IPS-NIHi11 (cell line): ENCODE results near the gene CX3CR1.

Experiments
- DNase-seq: peaks from one replicate; pipeline ENCODE4 v3.0.0; 2012; ENCODE audit warnings: mixed read lengths, low spot score

Gene CX3CR1

GRCh38 chr3:39222939-39223338 is 56.9 kb downstream of the CX3CR1 start:
- no peak for DNase-seq

DNA sequence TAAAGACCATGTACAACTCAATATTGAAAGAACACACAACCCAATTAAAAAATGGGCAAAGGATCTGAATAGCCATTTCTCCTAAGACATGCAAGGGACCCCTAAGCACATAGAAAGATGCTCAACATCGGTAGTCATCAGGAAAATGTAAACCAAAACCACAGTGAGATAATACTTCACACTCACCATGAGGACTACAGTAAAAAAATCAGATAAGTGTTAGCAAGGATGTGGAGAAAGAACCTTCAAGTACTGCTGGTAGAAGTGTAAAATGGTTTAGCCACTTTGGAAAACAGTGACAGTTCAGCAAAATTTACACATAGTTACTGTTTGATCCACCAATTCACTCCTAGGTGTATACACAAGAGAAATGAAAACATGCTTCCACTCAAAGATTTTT is 57.4 kb downstream of the CX3CR1 start:
- DNase-seq: no peak

DNA sequence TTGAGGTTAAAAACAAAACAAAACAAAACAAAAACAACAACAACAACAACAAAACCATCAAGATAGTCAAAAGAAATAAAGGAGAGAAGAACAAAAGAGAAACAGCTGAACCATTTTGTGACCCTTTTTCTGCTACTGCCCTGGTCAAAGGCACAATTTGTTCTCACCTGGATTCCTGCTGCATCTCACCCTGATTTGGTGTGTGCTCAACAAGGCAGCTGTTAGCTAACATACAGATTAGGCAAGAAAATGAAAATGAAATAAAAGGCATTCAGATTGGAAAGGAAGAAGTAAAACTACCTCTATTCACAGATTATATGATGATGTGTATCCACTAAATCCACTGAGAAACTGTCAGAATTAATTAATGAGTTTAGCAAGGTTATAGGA is 58.7 kb downstream of the CX3CR1 start:
- no peak for DNase-seq

GRCh38 chr3:39220407-39221140 is 59.3 kb downstream of the CX3CR1 start:
- DNase-seq: no peak

- DNase-seq: no peak
These were observed 60.1 kb downstream of the CX3CR1 start for GRCh38 chr3:39219702-39220101.

DNA sequence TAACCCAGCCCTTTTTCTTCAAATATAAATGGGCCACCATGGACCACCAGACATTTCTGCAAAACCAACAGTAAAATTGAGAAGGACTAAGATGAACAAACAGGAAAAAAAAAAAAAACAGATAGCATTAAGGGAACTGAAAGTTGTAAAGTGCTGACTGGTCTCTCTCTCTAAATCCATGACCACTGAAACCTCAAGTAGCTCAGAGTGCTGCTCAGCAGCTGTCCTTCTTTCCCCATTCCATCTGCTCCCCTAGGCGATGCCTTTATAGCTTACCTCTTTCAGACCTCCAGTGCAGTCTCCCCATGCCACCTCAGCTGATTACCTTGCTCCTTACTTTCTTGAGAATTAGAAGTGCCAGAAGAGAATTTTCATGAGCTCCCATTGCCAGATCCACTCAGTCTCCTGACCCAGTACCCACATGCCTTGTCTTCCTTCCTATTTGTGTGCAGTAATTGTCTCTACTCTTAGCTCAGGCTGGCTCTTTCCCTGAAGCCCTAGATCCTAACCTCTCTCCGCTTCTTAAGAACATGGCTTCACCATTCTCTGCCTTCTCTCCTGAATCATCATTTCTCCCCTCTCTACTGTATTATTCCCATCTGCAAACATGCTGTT is 63.6 kb downstream of the CX3CR1 start:
- no peak for DNase-seq

- no peak for DNase-seq
These were observed 66.2 kb downstream of the CX3CR1 start for GRCh38 chr3:39213613-39214012.
